NCI-H2227 (cell line): ENCODE data around the gene LRTM1.

Experiments
- DNase-seq: peaks from one replicate; lab custom pipeline; 2025; ENCODE audit not compliant: unreplicated experiment; lab: John Stamatoyannopoulos, UW

The LRTM1 gene

DNA sequence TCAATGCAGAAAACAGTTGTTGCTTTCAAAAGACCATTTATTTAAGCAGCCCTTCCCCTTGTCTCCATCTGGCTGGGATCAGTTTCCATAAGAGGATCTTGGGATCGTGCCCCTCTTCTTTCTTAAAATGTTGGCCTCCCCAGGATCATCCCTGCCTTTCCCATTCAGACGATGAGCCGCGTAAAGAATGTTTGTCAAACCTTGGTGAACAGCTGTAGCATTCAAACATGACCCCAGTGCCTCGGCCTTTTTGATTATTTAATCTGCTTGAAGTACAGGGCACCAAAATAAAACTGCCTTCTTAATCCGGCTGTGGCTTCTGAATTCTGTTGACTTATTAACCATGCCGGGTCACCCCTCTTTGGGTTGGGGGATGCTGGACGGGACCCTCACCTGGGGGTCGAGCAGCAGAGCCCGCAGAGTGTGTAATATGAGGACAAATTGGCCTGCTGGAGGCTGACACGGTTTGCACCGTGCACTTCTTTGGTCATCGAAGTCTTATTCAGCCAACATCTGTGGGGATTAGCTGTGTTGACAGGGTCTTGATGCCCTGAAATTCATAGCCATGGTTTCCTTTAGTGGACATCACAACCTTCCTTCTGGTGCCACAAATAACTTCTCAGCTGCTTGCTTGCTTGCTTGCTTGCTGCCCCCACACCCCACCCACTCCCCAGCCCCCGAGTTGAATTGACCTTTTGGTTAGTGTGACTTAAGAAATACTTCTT is at the start of gene LRTM1:
Gene LRTM1, minus strand, starts transcription at position 14 of the 725 bp plus-strand sequence. CDS start 148 bp downstream, outside the sequence.
- no peak for DNase-seq

DNA sequence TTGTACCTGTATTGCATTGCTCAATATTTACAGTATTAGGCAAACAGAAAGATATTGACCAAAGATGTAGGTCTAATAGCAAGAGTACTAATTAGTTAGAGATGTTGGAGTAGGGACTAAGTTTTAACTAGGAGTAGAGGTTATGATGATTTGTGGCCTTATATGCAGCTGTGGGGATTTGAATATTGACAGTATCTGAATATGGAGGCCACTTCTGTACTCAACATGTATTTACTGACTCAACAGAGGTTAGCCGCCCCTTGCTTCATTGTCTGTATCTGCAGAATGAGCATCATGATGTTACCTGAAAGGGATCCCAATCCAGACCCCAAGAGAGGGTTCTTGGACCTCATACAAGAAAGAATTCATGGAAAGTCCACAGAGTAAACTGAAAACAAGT is 49.6 kb upstream of the LRTM1 start:
- DNase-seq: no peak

DNA sequence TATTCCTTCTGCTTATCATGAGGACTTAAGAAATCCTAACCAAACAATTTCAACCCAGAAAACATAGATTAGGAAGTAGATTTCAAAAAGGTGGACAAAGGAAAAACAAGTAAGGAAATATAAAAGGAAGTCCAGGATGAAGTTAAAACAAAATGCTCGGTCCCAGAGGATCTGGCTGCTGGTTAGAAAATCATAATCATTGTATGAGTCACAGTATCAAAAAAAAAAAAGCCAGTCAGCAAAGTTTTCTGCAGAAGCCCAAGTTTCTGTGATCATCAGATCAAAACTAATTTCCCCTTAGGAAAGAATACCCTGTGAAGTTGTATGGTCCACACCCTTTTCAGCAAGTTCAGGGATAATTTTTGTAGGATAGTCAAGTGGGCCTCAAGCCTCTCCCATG is 43.0 kb upstream of the LRTM1 start:
- no peak for DNase-seq

DNA sequence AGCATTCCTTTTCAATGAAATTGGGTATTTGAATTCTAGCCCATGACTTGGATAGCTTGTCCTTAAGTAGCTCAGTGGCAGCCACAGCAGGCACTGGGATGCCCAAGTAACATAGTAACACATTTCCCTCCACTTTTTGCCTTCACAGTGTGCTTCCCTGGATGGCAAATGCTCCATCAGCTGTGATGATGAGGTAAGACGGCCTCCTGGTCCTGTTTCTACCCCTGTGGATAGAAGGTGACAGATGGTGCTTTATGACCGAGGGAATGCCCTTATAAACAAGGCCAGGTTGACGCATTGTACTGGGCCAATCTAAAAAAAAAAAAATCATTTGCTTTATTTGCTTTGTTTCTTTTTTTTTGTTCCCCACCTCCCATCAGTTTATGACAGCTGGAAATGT is 41.8 kb upstream of the LRTM1 start:
- DNase-seq: no peak

DNA sequence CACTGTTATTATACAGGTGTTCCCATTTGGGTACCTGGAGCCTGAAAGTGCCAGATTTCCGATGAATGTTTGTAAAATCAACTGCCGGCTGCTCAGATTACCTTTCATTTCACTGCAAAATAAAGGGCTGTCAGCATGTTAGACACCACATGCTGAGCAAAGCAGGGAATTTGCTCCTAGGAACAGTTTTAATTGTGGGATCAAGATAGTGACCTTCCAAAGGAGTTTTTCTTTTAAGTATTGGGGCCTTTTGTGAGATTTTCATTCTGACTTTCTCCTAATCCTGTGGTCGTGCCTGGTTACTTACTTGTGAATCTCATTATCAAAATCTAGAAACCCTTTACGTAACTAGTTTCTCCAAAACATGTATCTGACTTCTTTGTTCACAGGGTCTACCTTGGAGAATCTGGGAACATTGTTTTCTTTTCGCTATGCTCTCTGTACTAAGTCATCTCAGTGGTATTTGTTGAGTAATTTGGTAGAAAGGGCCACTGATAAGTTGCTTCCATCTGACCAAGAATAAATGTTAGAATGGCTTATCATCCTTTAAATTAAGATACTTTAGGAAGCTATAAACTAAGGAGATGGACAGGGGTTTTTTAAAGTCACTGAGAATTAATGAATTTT is 40.8 kb upstream of the LRTM1 start:
- no peak for DNase-seq

DNA sequence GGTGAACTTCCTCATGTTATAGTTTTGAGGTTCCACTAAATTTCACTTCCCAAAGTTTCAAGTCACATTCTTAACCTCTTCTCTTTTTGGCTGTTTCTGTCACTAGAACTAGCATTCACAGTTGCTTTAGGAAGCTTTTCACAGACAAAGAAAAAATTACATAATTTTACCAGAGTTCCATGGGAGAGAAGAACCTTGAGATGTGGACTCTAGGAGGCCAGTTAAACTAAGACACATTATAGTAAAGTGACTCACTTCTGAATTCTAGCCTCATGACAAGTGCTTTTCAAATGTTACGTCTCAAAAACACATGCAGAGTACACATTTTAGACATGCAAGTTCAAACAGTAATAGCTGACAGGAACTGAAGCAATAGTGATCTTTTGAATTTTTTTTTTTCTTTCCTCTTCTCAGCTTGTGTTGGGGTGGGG is 39.9 kb upstream of the LRTM1 start:
- no peak for DNase-seq

DNA sequence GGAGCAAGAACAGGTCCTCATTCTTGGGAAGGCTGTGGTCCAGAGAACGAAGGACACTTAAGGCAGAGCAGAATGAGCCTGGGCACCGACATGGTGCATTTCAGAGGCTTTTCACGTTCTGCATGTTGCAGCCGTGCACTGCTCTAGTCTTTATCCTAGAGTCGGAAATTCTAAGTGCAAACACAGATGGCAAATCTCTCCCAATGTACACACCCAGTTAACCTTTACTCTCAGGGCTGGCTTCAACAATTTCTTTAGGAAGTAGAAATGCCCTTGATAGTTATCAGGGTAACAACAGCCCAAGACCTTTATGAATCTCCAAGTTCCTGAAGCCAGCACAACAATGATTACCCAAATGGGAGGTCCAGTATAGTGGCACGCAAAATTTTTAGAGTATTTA is 39.1 kb upstream of the LRTM1 start:
- no peak for DNase-seq

DNA sequence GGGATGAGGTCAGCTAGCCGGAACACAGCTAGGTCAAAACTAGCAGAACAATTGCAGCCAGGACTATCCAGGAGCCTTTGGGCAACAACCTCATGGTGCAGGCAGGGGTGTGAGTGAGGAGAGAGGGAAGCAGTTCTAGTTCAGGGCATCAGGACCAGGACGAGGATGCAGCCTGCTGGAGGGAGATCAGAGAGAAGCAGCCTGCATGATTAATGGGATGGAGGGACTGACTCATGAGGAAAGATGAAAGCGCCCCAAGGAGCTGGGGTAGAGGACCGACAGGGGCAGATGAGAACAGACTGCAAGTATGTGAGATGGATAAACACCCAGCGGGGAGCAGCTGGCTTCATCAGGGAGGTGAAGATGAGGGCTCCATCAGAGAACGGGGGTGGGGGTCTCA is 37.9 kb upstream of the LRTM1 start:
- no peak for DNase-seq

DNA sequence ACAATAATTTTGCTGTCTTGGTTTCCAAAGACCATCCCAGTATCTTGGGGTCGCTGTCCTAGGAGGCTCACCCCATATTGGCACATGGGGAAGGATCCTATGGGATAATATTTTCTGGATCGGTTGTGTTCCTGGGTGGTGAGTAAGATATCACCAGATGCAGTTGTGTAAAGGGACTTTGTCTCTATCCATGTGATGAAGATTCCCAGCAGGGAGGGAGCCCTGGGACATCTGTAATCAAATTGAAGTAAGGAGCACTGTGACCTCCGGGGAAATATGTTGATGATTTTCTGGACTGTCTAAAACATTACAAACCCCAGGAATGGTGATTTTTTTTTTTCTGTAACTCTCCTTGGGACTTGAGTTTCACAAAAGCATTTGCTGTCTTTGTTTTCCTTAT is 36.2 kb upstream of the LRTM1 start:
- DNase-seq: no peak

DNA sequence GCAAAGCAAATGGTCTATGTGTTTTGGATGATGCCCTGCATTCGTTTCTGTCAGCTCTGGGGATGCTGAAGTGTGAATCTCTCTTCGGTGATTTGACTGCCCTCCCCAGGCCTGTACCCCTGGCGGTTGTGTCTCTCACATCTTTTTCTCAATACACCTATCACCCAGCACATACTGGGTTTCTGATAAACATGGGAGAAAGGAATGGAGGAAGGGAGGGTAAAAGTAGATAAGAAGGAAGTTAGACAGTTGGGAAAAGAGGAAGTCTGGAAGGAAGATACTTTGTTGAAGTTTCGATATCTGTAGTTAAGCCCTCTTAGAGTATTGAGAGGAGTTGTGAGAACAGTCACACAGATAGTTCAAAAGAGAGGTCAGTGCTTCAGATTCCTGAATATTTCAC is 35.8 kb upstream of the LRTM1 start:
- no peak for DNase-seq

DNA sequence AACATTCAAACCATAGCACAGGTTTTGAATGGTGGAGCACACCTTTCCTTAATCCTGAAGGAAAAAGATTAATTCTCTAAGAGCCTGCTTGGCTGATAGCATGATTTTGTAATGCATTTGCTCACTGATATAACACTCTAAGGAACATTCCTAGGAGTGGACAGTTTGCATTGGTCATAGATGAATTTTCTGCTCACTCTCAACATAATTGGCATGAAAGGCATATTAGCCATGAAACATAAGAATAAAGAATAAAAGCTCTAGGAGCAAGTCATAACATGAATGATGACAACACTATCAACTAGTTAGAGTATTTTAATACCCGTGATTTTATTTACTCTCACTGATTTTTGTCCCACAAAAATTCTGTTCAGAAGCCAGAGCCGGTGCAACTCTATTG is 34.3 kb upstream of the LRTM1 start:
- no peak for DNase-seq

DNA sequence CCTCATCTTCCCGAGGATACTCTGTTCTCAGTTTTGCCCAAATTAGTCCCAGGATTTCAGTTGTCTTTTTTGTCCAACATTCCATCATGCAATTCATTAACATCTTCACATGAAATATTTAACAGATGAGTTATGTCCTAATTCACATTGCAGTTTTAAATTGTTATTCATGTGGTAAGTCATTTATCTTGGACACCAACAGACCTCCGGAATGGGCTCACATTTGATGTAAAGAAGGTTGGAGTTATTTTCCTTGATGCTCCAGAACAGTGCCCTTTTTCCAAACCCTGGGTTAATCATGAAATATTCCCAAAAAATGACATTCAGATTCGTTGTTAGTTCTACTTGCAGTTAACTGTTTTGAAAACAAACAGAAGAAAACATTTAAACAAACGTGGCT is 32.8 kb upstream of the LRTM1 start:
- DNase-seq: no peak

DNA sequence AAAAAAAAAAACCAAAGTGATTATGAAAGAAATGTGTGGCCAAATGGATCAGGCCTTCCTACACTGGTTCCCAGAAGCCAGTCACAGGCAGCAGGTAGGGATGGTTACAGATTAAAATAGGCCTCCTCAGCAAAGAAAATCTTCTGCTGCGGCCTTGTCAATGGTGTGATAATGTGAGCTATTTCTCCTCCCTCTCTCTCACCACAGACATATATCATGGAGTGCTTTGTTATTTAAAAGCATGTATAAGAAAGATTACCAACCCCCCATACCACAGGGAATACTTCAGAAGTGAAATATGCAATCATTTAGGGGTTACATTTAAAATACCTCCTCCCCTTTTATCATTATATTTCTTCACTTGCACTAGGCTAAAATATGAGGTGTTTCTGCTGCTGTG is 32.2 kb upstream of the LRTM1 start:
- no peak for DNase-seq

DNA sequence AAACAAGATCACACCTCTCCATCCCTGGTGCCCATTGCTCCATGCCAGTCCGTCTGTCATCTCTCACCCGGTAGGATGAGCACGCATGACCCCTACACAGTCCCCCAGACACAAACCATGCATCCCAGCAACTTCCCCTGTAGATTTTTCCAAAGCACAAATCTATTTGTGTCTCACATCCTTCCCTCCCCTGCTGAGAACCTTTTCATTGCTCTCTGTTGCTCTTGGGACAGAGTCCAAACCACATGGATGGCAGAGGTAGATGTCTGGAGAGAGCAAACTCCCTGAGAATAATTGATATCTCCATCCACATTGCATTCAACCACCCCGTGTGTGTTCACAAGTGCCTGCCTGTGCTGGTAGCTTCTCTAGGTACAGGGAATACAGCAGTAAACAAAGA is 29.9 kb upstream of the LRTM1 start:
- DNase-seq: no peak

DNA sequence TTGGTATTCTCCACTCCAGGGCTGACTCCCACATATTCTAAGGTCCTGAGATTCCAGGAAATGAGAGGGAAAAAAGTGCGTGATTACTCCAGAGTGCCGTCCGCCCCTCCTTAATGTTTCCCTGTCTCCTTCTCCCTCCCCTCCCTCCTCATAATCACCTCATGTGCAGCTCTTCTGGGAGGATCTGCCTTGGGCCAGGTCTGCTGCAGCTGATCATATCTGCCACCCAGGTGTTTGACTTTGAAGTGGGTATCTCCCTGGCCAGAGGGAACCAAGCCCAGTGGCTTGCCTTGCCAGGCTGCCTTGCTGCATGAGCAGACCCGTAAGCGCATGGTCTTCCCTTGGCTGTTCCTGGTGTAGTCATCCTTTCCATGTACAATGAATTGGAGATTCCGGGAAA is 28.1 kb upstream of the LRTM1 start:
- DNase-seq: no peak

DNA sequence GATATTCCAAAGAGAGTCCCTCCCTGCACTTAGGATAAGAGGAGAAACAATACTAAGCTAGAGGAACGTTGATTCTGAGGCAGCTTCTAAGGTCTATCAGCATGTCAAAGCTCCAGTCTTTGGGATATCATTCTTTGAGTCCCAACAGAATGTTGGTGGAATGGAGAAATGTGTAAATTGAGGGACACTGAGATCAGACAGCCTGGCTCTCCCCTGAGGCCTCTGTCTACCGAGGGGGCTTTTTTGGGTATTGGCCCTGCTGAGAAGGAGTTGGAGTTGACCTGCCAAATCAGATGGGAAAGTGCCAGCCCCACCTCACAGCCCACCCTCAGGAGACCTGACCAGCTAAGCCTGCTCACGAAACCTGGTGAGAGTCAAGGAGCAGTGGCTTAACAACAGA is 27.6 kb upstream of the LRTM1 start:
- DNase-seq: no peak

DNA sequence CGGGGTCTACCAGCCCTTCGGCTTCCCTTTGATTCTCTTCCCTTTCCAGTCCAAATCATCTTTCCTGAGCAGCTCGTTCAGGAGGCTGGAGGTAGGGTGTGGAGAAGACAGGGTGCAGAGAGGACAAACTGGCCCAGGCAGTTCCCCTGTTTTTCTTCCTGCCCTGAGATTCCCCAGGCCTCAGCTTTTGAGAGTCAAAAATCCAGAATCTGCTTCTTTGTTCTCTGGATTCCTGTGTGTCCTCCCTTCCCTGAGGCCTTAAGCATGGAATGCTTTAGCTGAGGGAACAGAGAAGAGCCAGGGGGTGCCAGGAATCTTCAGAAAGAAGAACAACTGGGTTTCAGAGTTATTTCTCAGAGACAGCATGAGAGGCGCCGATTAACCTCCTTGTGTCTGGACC is 26.7 kb upstream of the LRTM1 start:
- no peak for DNase-seq

DNA sequence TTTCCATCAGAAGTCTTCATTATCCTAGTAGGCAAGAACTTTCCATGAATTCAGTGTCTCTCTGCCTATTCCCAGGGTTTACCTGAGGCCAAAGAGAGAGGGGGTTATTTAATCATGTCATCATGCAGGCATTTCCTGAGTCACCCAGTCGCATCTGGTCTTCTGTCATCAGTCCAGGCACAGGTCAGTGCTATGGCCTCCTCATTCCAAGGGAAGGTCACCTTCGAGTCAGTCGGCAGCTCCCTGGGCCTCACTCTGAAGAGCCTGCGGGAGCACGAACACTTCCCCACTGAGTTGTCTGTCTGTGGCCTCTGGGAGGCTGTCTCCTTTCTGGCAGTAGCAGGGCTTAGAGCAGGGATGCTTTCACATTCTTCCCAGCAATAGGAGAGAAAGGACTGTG is 26.2 kb upstream of the LRTM1 start:
- DNase-seq: no peak

DNA sequence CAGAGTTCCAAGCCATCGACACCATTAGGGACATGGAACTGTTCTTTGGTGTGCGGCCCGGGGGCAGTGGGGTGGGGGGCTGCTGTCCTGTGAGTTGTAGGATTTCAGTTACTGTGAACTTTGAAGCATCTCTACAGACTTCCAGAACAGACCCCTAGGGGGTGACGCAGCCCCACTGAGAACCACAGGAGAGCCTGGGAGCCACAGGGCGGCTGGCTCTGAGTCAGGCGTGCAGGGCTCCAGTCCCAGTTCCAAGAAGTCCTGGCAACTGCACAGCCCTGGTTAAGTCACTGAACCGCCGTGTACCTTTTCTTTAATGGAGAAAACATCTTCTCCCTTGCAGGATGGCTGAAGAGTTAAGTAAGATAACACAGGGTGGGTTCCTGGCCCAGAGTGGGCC is 23.5 kb upstream of the LRTM1 start:
- no peak for DNase-seq

DNA sequence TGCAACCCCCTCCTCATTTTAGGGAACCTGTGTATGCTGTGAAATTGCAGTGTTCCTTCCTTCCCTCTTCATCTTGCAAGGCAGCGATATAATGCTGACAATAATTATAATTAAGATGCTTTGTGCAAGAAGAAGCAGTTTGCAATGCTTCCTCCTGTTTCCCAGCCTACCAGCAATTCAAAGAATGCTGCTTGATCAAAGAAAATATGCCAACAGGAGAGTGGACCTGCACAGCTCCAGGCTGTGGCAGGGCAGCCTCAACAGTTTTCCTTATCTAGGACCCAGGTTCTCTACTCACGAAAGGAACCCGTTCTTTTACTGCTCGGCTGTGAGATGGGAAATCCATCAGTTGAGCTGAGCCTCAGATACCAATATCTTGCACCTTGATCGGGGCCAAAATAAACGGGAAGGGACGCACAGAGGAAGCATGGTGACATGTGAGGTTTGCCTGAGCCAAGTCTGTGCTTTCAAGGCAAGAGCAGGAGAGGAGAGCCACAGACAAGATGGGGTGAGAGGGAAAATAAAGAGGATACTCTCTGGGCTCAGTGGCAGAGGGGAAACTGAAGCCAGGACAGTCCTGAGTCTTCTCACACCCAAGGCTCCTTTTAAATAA is 22.6 kb upstream of the LRTM1 start:
- no peak for DNase-seq

DNA sequence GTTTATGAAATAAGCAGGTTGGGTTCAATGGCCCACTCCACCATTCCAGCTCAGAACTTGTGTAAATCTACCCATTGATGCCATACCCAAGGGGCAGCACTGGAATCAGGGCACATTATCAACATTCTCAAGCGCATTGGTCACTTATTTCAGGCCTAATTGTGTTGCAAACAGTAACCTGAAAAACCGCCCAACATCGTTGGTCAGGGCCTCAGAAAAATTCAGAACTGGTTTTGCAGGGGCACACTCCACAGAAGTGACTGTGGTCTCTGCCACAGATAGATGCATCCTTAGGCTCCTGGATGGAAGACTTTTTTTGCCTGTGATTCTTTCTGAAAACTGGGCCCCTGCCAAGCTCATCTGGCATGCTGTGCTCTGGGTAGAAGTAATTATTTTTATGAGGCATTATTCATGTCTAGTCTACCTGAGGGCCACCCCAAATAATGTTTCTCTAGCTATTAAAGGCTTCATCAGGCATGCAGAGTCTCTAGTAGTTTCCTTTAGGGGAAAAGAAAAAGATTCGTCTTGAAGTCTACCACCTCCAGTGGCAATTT is 21.7 kb upstream of the LRTM1 start:
- DNase-seq: no peak

DNA sequence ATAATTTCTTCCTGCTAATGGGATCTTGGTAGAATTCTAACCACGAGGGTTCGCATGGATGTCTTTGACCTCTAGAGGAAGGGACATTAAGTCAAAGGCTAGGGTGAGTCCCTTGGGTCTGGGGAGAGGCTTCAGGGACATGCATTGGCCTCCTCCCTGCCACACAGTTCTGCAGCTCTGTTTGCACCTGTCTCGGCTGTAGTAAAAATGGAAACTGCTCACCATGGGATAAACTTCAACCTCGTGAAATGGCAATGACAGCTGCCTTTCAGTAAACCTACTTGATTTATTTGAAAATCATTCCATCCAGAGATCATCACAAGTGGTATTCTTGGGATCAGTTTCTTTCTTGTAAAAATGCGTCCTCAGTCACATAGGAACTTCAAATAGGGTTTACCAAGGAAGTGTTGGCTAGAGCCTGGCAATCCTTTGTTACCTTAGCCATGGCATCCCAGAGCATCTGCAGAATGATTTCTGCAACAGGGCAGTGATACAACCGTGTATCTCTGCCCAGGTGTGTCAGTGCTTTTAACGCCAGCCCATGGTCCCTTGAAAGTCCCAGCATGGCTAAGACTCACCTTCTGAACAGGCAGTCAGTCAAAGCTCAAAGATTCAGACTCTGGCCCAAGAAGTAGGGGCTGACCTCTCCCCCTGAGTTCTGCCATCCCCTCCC is 14.0 kb upstream of the LRTM1 start:
- no peak for DNase-seq
